ENCODE results near the gene LIPT2. TPM values are rescaled to one million over a fixed set of nuclear protein-coding genes. Genes with fewer than 3 reads are reported as not detected.

The LIPT2 gene
- polyA plus RNA-seq, 1 donor from 2014 or later, result 11.3 TPM

DNA sequence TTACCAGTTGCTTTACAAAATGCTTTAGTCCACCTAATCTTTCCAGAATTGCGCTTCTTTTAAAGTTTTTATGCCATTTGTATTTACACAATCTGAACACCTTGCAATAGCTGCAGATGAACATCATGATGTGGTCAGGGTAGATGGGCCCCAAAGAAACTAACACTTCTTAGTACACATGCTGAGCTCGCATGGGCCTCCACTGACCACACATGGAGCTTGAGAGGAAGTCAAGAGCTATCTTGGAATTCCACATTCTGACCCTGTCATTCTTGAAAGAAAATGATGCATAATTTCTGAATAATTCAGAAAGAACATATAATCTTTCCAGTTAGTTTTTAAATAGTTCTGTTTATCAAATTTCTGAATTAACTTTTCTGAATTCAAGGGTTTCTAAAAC lies 7.7 kb downstream of the LIPT2 start:
- no peaks in the 10 kb centered on the region for H4K20me1 ChIP-seq (ENCODE audit: insufficient read depth)
- no peaks in the 10 kb centered on the region for H3K36me3 ChIP-seq (ENCODE audit: insufficient read depth, low read length)
- no peak overlapping the region for H3K27ac ChIP-seq (ENCODE audit: low read length)

DNA sequence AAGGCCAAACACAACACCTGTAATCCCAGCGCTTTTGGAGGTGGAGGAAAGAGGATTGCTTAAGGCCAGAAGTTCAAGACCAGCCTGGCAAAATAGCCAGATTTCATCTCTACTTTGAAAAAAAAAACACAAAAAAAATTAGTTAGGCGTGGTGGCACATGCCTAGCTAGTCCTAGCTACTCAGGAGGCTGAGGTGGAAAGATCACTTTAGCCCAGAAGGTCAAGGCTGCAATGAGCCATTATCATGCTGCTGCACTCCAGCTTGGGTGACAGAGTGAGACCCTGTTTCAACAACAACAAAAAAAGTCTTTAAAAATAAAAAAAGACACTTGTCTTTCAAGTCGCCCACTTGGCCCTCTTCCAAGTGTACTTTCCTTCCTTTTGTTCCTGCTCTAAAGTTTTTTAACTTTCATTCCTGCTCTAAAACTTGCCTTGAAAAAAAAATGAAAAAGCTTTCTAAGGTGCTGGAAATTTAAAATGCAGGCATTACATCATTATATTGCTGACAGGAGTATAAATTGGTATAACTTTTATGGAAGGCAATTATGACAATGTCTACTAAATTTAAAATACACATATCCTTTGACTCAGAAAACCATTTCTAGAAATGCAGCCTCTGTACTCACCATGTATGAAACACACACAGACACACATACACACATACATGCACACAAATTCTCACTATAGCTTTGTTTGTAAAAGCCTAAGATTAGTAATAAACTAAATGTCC lies 12.7 kb downstream of the LIPT2 start:
- no peaks in the 10 kb centered on the region for H3F3A ChIP-seq (ENCODE audit: insufficient read depth, low read length, poor library complexity, severe bottlenecking)
- H3K9me3 ChIP-seq (ENCODE audit: low read length), result no peaks in the 10 kb centered on the region
- no peak overlapping the region for H3K4me3 ChIP-seq (ENCODE audit: low read length)
- no peak overlapping the region for H3K27ac ChIP-seq (ENCODE audit: low read length)
- H3K4me2 ChIP-seq (ENCODE audit: low read length), result no peak overlapping the region
- no peaks in the 10 kb centered on the region for H3K36me3 ChIP-seq (ENCODE audit: insufficient read depth, low read length)
- no peaks in the 10 kb centered on the region for H4K20me1 ChIP-seq (ENCODE audit: insufficient read depth)
- H2AFZ ChIP-seq (ENCODE audit: low read depth, low read length), result no peak overlapping the region
- H3K79me2 ChIP-seq (replicated peaks; ENCODE audit: insufficient read depth, low read length), result no peaks in the 10 kb centered on the region
- no peaks in the 10 kb centered on the region for H3K9me2 ChIP-seq (ENCODE audit: insufficient read depth, low read length)
- no peak overlapping the region for H3K9ac ChIP-seq (ENCODE audit: low read length)
- H3K27me3 ChIP-seq (ENCODE audit: insufficient read depth, low read depth, low read length), result no peaks in the 10 kb centered on the region
- TF ChIP-seq POLR2AphosphoS5 (IDR thresholded peaks at IDR 0.05) (no peak), SMC3 (conservative IDR thresholded peaks at IDR 0.05; ENCODE audit: poor library complexity) (no peak), CTCF (IDR thresholded peaks at IDR 0.05; ENCODE audit: poor library complexity, severe bottlenecking) (no peak), RAD21 (conservative IDR thresholded peaks at IDR 0.05) (no peak), TAF1 (IDR thresholded peaks at IDR 0.05; ENCODE audit: low read depth) (no peak), EZH2 (IDR thresholded peaks at IDR 0.05; ENCODE audit: borderline replicate concordance, insufficient read depth, low read length, poor library complexity, severe bottlenecking) (no peak), MXI1 (conservative IDR thresholded peaks at IDR 0.05; ENCODE audit: poor library complexity, severe bottlenecking) (no peak)
- TF ChIP-seq, protein P1, sequence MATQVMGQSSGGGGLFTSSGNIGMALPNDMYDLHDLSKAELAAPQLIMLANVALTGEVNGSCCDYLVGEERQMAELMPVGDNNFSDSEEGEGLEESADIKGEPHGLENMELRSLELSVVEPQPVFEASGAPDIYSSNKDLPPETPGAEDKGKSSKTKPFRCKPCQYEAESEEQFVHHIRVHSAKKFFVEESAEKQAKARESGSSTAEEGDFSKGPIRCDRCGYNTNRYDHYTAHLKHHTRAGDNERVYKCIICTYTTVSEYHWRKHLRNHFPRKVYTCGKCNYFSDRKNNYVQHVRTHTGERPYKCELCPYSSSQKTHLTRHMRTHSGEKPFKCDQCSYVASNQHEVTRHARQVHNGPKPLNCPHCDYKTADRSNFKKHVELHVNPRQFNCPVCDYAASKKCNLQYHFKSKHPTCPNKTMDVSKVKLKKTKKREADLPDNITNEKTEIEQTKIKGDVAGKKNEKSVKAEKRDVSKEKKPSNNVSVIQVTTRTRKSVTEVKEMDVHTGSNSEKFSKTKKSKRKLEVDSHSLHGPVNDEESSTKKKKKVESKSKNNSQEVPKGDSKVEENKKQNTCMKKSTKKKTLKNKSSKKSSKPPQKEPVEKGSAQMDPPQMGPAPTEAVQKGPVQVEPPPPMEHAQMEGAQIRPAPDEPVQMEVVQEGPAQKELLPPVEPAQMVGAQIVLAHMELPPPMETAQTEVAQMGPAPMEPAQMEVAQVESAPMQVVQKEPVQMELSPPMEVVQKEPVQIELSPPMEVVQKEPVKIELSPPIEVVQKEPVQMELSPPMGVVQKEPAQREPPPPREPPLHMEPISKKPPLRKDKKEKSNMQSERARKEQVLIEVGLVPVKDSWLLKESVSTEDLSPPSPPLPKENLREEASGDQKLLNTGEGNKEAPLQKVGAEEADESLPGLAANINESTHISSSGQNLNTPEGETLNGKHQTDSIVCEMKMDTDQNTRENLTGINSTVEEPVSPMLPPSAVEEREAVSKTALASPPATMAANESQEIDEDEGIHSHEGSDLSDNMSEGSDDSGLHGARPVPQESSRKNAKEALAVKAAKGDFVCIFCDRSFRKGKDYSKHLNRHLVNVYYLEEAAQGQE (IDR thresholded peaks at IDR 0.05; ENCODE audit: borderline replicate concordance), result no peak

More for the DNA sequence above, 7.7 kb downstream of the LIPT2 start:
- Histone ChIP-seq H3K4me3 (ENCODE audit: low read length) (no peak overlapping the region), H3K79me2 (replicated peaks; ENCODE audit: insufficient read depth, low read length) (no peaks in the 10 kb centered on the region), H3K27me3 (ENCODE audit: insufficient read depth, low read depth, low read length) (no peaks in the 10 kb centered on the region), H3K9ac (ENCODE audit: low read length) (no peak overlapping the region), H2AFZ (ENCODE audit: low read depth, low read length) (no peak overlapping the region), H3K9me2 (ENCODE audit: insufficient read depth, low read length) (no peaks in the 10 kb centered on the region), H3K9me3 (ENCODE audit: low read length) (no peaks in the 10 kb centered on the region), H3K4me2 (ENCODE audit: low read length) (no peak overlapping the region), H3F3A (ENCODE audit: insufficient read depth, low read length, poor library complexity, severe bottlenecking) (no peaks in the 10 kb centered on the region)
- TF ChIP-seq MXI1 (conservative IDR thresholded peaks at IDR 0.05; ENCODE audit: poor library complexity, severe bottlenecking) (no peak), RAD21 (conservative IDR thresholded peaks at IDR 0.05) (no peak), EP300 (conservative IDR thresholded peaks at IDR 0.05; ENCODE audit: poor library complexity, severe bottlenecking) (no peak), EZH2 (IDR thresholded peaks at IDR 0.05; ENCODE audit: borderline replicate concordance, insufficient read depth, low read length, poor library complexity, severe bottlenecking) (no peak), CTCF (IDR thresholded peaks at IDR 0.05; ENCODE audit: poor library complexity, severe bottlenecking) (no peak), TAF1 (IDR thresholded peaks at IDR 0.05; ENCODE audit: low read depth) (no peak), SMC3 (conservative IDR thresholded peaks at IDR 0.05; ENCODE audit: poor library complexity) (no peak), POLR2AphosphoS5 (IDR thresholded peaks at IDR 0.05) (no peak)
- TF ChIP-seq, protein P1 (IDR thresholded peaks at IDR 0.05; ENCODE audit: borderline replicate concordance), result no peak

Measured in neural cell (in vitro differentiated cells).